CD4-positive, alpha-beta memory T cell (primary cell): ENCODE measurements around the gene CD302. TPM values are rescaled to one million over a fixed set of nuclear protein-coding genes. Genes with fewer than 3 reads are reported as not detected.
A peak's percentile ranks its signal among the peaks of the same experiment; 100 is the strongest.
"Not testable (repeated sequence)": the region's sequence is repeated elsewhere in the genome, so short reads cannot be mapped to it uniquely, and the experiment has no call there.

Source experiments
- CTCF ChIA-PET: fragments of 350-600 bp; sonication (Branson Sonifier 250); formaldehyde crosslinking; loops from one replicate; lab custom pipeline; 2021; ENCODE audit warnings: inconsistent platforms; ENCODE audit not compliant: partially characterized antibody; lab: Charles Lee
- POLR2A ChIA-PET: fragments of 350-600 bp; sonication (Branson Sonifier 250); formaldehyde crosslinking; loops from one replicate; lab custom pipeline; 2021; ENCODE audit not compliant: partially characterized antibody; lab: Charles Lee
- DNase-seq, 5 donors: peaks; one replicate each; pipeline versions ENCODE4 v3.0.0 to v3.0.0-alpha.2; 2020 to 2022; ENCODE audit warnings: mixed read lengths in 1 of 5
- H3K27ac ChIP-seq: one replicate; pipeline ENCODE4 v1.7.0; 2013; ENCODE audit warnings: low read depth, low read length
- H3K27me3 ChIP-seq: 2 replicates; pipeline ENCODE4 v1.7.0; 2013; ENCODE audit warnings: mild to moderate bottlenecking, low read length, moderate library complexity; ENCODE audit not compliant: insufficient read depth
- H3K36me3 ChIP-seq: 2 replicates; pipeline ENCODE4 v1.7.0; 2013; ENCODE audit warnings: mild to moderate bottlenecking, low read length, moderate library complexity; ENCODE audit not compliant: insufficient read depth
- H3K4me1 ChIP-seq: 2 replicates; pipeline ENCODE4 v1.7.0; 2013; ENCODE audit warnings: mild to moderate bottlenecking, low read length, moderate library complexity; ENCODE audit not compliant: insufficient read depth
- H3K4me3 ChIP-seq, 2 donors: one replicate each; pipeline ENCODE4 v1.7.0; 2013; ENCODE audit warnings: low read length in 2 of 2, mild to moderate bottlenecking in 1 of 2
- H3K9me3 ChIP-seq, 2 donors: one replicate each; pipeline ENCODE4 v1.7.0; 2013; ENCODE audit warnings: low read length in 2 of 2, control low read depth in 1 of 2; ENCODE audit not compliant: control insufficient read depth in 1 of 2
- H3K27ac Mint-ChIP-seq, 7 donors: one replicate each; pipeline ENCODE4 v1.8.0; 2020 to 2021; ENCODE audit warnings: mixed read lengths in 7 of 7, mild to moderate bottlenecking in 6 of 7, inconsistent platforms in 3 of 7, moderate library complexity in 3 of 7
- H3K27me3 Mint-ChIP-seq, 2 donors: one replicate each; pipeline ENCODE4 v1.8.0; 2020 to 2021; ENCODE audit warnings: mixed read lengths in 2 of 2
- H3K36me3 Mint-ChIP-seq, 2 donors: one replicate each; pipeline ENCODE4 v1.8.0; 2020 to 2021; ENCODE audit warnings: mixed read lengths in 2 of 2, inconsistent platforms in 1 of 2, mild to moderate bottlenecking in 1 of 2
- H3K4me1 Mint-ChIP-seq, 4 donors: one replicate each; pipeline ENCODE4 v1.8.0; 2020 to 2021; ENCODE audit warnings: mixed read lengths in 4 of 4, mild to moderate bottlenecking in 1 of 4
- H3K4me3 Mint-ChIP-seq, 8 donors: one replicate each; pipeline ENCODE4 v1.8.0; 2020 to 2021; ENCODE audit warnings: mixed read lengths in 8 of 8, mild to moderate bottlenecking in 7 of 8, moderate library complexity in 6 of 8, inconsistent platforms in 3 of 8
- H3K9me3 Mint-ChIP-seq, 8 donors: one replicate each; pipeline ENCODE4 v1.8.0; 2020 to 2021; ENCODE audit warnings: mixed read lengths in 8 of 8, mild to moderate bottlenecking in 5 of 8, inconsistent platforms in 3 of 8, moderate library complexity in 1 of 8
- intact Hi-C: fragments of 100-400 bp; cut with micrococcal nuclease; formaldehyde crosslinking; loops from one replicate; pipeline ENCODE4 v1.15.1; 2023
- polyA plus RNA-seq, 2 donors: library from polyadenylated mRNA; unstranded; fragments of 300-500 nt; fragmentation: Illumina TruSeq; gene quantifications; one replicate each; pipeline ENCODE4 v1.2.3, GENCODE V29; 2021
- total RNA-seq, 2 experiments: library from RNA; stranded (reverse); gene quantifications; one replicate each; pipeline ENCODE4 v1.2.3, GENCODE V29; 2021

Gene CD302
- total and polyA plus RNA-seq, 4 experiments from 2014 or later, result 0.12 to 1.0 (median 0.57) TPM

GRCh38 chr2:159795841-159796690 is 1.9 kb downstream of the CD302 start:
- peak overlapping the region in 1 of 8 donors; percentile 87 for H3K4me3 Mint-ChIP-seq
- ChIA-PET POLR2A (interaction anchor here (2.5 kb wide), 1 partner anchor 9 kb away, joined by 6 read pairs; no protein-coding TSS in a partner anchor), CTCF (interaction anchor here (0.9 kb wide), 1 partner anchor 11 kb away, joined by 4 read pairs; no protein-coding TSS in a partner anchor)
- no peak overlapping the region for H3K27ac ChIP-seq
- H3K27me3 Mint-ChIP-seq, result peaks cover 15 to 29% of the 10 kb centered on the region in 2 donors
- peaks cover 2 to 4% of the 10 kb centered on the region in 2 donors for H3K36me3 Mint-ChIP-seq
- peaks cover 10 to 31% (median 17%) of the 10 kb centered on the region in 4 donors for H3K4me1 Mint-ChIP-seq
- H3K36me3 ChIP-seq, result no peaks in the 10 kb centered on the region
- H3K9me3 Mint-ChIP-seq, result no peaks in the 10 kb centered on the region
- H3K4me1 ChIP-seq, result peaks cover 16% of the 10 kb centered on the region
- H3K9me3 ChIP-seq, result no peaks in the 10 kb centered on the region
- H3K4me3 ChIP-seq, result no peak overlapping the region
- no peak for DNase-seq
- intact Hi-C loops, result no loop called here
- H3K27me3 ChIP-seq, result no peaks in the 10 kb centered on the region
- H3K27ac Mint-ChIP-seq, result no peak overlapping the region

GRCh38 chr2:159793326-159793725 is 4.7 kb downstream of the CD302 start:
- CTCF ChIA-PET, result interaction anchor here (1.0 kb wide), 2 partner anchors 13 to 15 kb away, joined by 3 read pairs; no protein-coding TSS in a partner anchor
- H3K27me3 Mint-ChIP-seq, result peaks cover 10% of the 10 kb centered on the region in 2 donors
- Histone ChIP-seq H3K4me3 (no peak overlapping the region), H3K27ac (no peak overlapping the region), H3K4me1 (peaks cover 9% of the 10 kb centered on the region), H3K36me3 (no peaks in the 10 kb centered on the region), H3K27me3 (no peaks in the 10 kb centered on the region), H3K9me3 (no peaks in the 10 kb centered on the region)
- H3K27ac Mint-ChIP-seq, result no peak overlapping the region
- peaks cover 0 to 8% of the 10 kb centered on the region in 2 donors for H3K36me3 Mint-ChIP-seq
- peaks cover 4 to 19% (median 7%) of the 10 kb centered on the region in 4 donors for H3K4me1 Mint-ChIP-seq
- intact Hi-C loops, result no loop called here
- H3K4me3 Mint-ChIP-seq, result no peak overlapping the region
- H3K9me3 Mint-ChIP-seq, result no peaks in the 10 kb centered on the region
- POLR2A ChIA-PET, result no interaction called here
- DNase-seq, result no peak

DNA sequence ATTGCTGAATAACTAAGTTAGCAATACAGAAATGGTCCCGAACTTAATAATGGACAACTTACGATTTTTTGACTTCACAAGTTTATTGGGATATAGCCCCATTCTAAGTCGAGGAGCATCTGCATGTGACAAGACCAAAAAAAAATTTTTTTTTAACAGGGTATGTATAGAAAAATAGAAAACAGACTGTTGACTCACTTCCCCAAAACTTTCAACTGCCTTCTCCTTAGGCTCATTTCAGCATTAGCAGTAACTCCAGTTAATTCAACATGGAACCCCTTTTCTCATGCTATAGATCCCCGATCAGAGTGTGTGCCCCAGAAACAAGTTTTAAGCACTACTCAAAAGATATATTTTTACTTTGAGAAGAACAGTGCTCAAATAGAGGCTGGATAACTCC is 5.4 kb downstream of the CD302 start:
- no peaks in the 10 kb centered on the region for H3K9me3 ChIP-seq
- no peaks in the 10 kb centered on the region for H3K36me3 ChIP-seq
- no peaks in the 10 kb centered on the region for H3K27me3 ChIP-seq
- intact Hi-C loops, result no loop called here
- H3K4me1 ChIP-seq, result peaks cover 3% of the 10 kb centered on the region
- Mint-ChIP-seq H3K36me3 (peaks cover 0 to 8% of the 10 kb centered on the region in 2 donors), H3K9me3 (no peaks in the 10 kb centered on the region), H3K4me1 (peaks cover 3 to 15% (median 5%) of the 10 kb centered on the region in 4 donors), H3K4me3 (no peak overlapping the region), H3K27me3 (peaks cover 9 to 10% of the 10 kb centered on the region in 2 donors), H3K27ac (no peak overlapping the region)
- DNase-seq, result no peak
- ChIA-PET CTCF (interaction anchor here (1.0 kb wide), 1 partner anchor 14 kb away, joined by 3 read pairs; no protein-coding TSS in a partner anchor), POLR2A (no interaction called here)
- no peak overlapping the region for H3K27ac ChIP-seq
- no peak overlapping the region for H3K4me3 ChIP-seq

- no peaks in the 10 kb centered on the region for H3K36me3 ChIP-seq
- no peak overlapping the region for H3K27ac Mint-ChIP-seq
- no peaks in the 10 kb centered on the region for H3K9me3 ChIP-seq
- H3K36me3 Mint-ChIP-seq, result peaks cover 0 to 8% of the 10 kb centered on the region in 2 donors
- no peak for DNase-seq
- H3K27ac ChIP-seq, result no peak overlapping the region
- intact Hi-C loops, result no loop called here
- no peak overlapping the region for H3K4me3 Mint-ChIP-seq
- ChIA-PET POLR2A (no interaction called here), CTCF (no interaction called here)
- H3K9me3 Mint-ChIP-seq, result no peaks in the 10 kb centered on the region
- H3K27me3 ChIP-seq, result no peaks in the 10 kb centered on the region
- no peaks in the 10 kb centered on the region for H3K4me1 ChIP-seq
- H3K4me3 ChIP-seq, result no peak overlapping the region
- H3K27me3 Mint-ChIP-seq, result peaks cover 5 to 9% of the 10 kb centered on the region in 2 donors
- H3K4me1 Mint-ChIP-seq, result peaks cover 0 to 10% (median 3%) of the 10 kb centered on the region in 4 donors
Measured at GRCh38 chr2:159792036-159792435, 6.0 kb downstream of the CD302 start.

DNA sequence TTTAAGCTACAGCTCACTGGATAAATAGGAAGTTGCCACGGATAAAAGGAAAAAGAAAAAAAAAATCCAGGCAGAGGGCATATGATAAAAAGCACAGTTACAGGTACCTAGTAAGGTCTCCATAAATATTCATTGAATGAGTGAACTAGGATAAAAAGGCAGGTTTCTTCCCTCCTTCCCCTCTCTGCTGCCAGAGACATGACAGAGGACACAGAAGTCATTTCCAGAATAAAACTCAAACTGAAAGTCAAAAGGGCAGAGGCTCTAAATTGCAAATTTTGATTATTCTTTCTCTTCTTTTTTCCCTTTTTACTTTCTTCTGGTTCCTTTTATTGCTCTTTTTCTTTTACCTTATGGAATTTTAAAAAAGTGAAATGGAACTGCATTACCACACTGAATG is 7.7 kb downstream of the CD302 start:
- ChIA-PET CTCF (no interaction called here), POLR2A (no interaction called here)
- peaks cover under 1 to 4% of the 10 kb centered on the region in 2 donors for H3K27me3 Mint-ChIP-seq
- Histone ChIP-seq H3K4me1 (no peaks in the 10 kb centered on the region), H3K27me3 (no peaks in the 10 kb centered on the region), H3K27ac (no peak overlapping the region), H3K4me3 (no peak overlapping the region), H3K9me3 (no peaks in the 10 kb centered on the region), H3K36me3 (no peaks in the 10 kb centered on the region)
- peaks cover 0 to under 1% (median 0%) of the 10 kb centered on the region in 4 donors for H3K4me1 Mint-ChIP-seq
- H3K27ac Mint-ChIP-seq, result no peak overlapping the region
- H3K4me3 Mint-ChIP-seq, result no peak overlapping the region
- peaks cover 0 to 8% of the 10 kb centered on the region in 2 donors for H3K36me3 Mint-ChIP-seq
- intact Hi-C loops, result no loop called here
- DNase-seq, result no peak
- H3K9me3 Mint-ChIP-seq, result no peaks in the 10 kb centered on the region

- Histone ChIP-seq H3K4me3 (no peak overlapping the region), H3K9me3 (no peaks in the 10 kb centered on the region), H3K36me3 (no peaks in the 10 kb centered on the region), H3K4me1 (no peaks in the 10 kb centered on the region), H3K27ac (no peak overlapping the region), H3K27me3 (no peaks in the 10 kb centered on the region)
- Mint-ChIP-seq H3K4me3 (no peak overlapping the region), H3K36me3 (peaks cover 0 to 8% of the 10 kb centered on the region in 2 donors), H3K9me3 (no peaks in the 10 kb centered on the region), H3K27ac (no peak overlapping the region), H3K4me1 (no peaks in the 10 kb centered on the region), H3K27me3 (peaks cover 0 to 4% of the 10 kb centered on the region in 2 donors)
- POLR2A ChIA-PET, result no interaction called here
- no peak for DNase-seq
- intact Hi-C loops, result no loop called here
- CTCF ChIA-PET, result no interaction called here
Measured at GRCh38 chr2:159788253-159788652, 9.8 kb downstream of the CD302 start.

GRCh38 chr2:159787647-159788046 is 10.4 kb downstream of the CD302 start:
- H3K27me3 Mint-ChIP-seq, POLR2A ChIA-PET, H3K36me3 Mint-ChIP-seq, H3K4me3 ChIP-seq, H3K4me1 Mint-ChIP-seq, H3K27me3 ChIP-seq, H3K27ac Mint-ChIP-seq, H3K9me3 Mint-ChIP-seq, H3K4me1 ChIP-seq, DNase-seq, H3K9me3 ChIP-seq, CTCF ChIA-PET, H3K36me3 ChIP-seq, intact Hi-C loops, H3K4me3 Mint-ChIP-seq, H3K27ac ChIP-seq: not testable (repeated sequence)
